KMS-11 (cell line): Measurements from ENCODE around the gene SLC22A4.

Source experiments
- H2AFZ ChIP-seq: fragments of 200-600 bp; sonication (generic); 2 replicates; pipeline ENCODE4 v1.6.1; 2016; ENCODE audit warnings: antibody characterized with exemption, mixed run types, low read depth
- H3K27ac ChIP-seq: fragments of 200-600 bp; sonication (generic); 2 replicates; pipeline ENCODE4 v1.6.1; 2016; ENCODE audit warnings: mild to moderate bottlenecking, mixed run types
- H3K27me3 ChIP-seq: fragments of 200-600 bp; sonication (generic); 2 replicates; pipeline ENCODE4 v1.6.1; 2017; ENCODE audit warnings: mild to moderate bottlenecking, low read depth, mixed run types, moderate library complexity; ENCODE audit not compliant: insufficient read depth
- H3K36me3 ChIP-seq: fragments of 200-600 bp; sonication (generic); 2 replicates; pipeline ENCODE4 v1.6.1; 2017; ENCODE audit warnings: mild to moderate bottlenecking, mixed run types; ENCODE audit not compliant: insufficient read depth
- H3K4me1 ChIP-seq: fragments of 200-600 bp; sonication (generic); 2 replicates; pipeline ENCODE4 v1.6.1; 2016; ENCODE audit warnings: mild to moderate bottlenecking, low read depth, mixed run types; ENCODE audit not compliant: poor library complexity, severe bottlenecking
- H3K4me2 ChIP-seq: fragments of 200-600 bp; sonication (generic); 2 replicates; pipeline ENCODE4 v1.7.0; 2016; ENCODE audit warnings: mild to moderate bottlenecking, mixed run types
- H3K4me3 ChIP-seq: fragments of 200-600 bp; sonication (generic); IDR thresholded peaks from 2 replicates; pipeline ENCODE4 v1.6.1; 2017; ENCODE audit warnings: low read depth, low read length, mixed read lengths; ENCODE audit not compliant: insufficient read depth
- H3K79me2 ChIP-seq: fragments of 200-600 bp; sonication (generic); 2 replicates; pipeline ENCODE4 v1.6.1; 2016; ENCODE audit warnings: low read depth, mixed run types; ENCODE audit not compliant: insufficient read depth
- H3K9ac ChIP-seq: fragments of 200-600 bp; sonication (generic); 2 replicates; pipeline ENCODE4 v1.6.1; 2016; ENCODE audit warnings: mild to moderate bottlenecking, mixed run types
- H4K20me1 ChIP-seq: fragments of 200-600 bp; sonication (generic); 2 replicates; pipeline ENCODE4 v1.6.1; 2016; ENCODE audit warnings: mild to moderate bottlenecking, mixed run types; ENCODE audit not compliant: insufficient read depth
- CTCF ChIP-seq: fragments of 200-600 bp; sonication (generic); conservative IDR thresholded peaks from 2 replicates; pipeline ENCODE4 v1.6.1; 2017; ENCODE audit warnings: low read depth, mild to moderate bottlenecking, antibody characterized with exemption, low read length, moderate library complexity, mixed read lengths

The SLC22A4 gene

GRCh38 chr5:132376694-132377641 lies 82.8 kb downstream of the SLC22A4 start:
- Histone ChIP-seq H3K27ac (no peak overlapping the region), H3K27me3 (no peaks in the 10 kb centered on the region), H3K9ac (no peak overlapping the region), H3K4me2 (no peak overlapping the region), H3K79me2 (no peaks in the 10 kb centered on the region), H3K4me3 (no peak overlapping the region), H2AFZ (no peak overlapping the region), H3K36me3 (no peaks in the 10 kb centered on the region), H4K20me1 (no peaks in the 10 kb centered on the region), H3K4me1 (peaks cover 12% of the 10 kb centered on the region)
- no peak for TF ChIP-seq CTCF

- Histone ChIP-seq H4K20me1 (no peaks in the 10 kb centered on the region), H2AFZ (no peak overlapping the region), H3K27me3 (no peaks in the 10 kb centered on the region), H3K4me2 (no peak overlapping the region), H3K4me1 (peaks cover 4% of the 10 kb centered on the region), H3K9ac (no peak overlapping the region), H3K27ac (no peak overlapping the region), H3K79me2 (no peaks in the 10 kb centered on the region), H3K4me3 (no peak overlapping the region), H3K36me3 (no peaks in the 10 kb centered on the region)
- no peak for TF ChIP-seq CTCF
These were observed 83.5 kb downstream of the SLC22A4 start for GRCh38 chr5:132377738-132378137.

GRCh38 chr5:132378580-132378979 lies 84.4 kb downstream of the SLC22A4 start:
- H3K79me2 ChIP-seq: no peaks in the 10 kb centered on the region
- no peaks in the 10 kb centered on the region for H3K4me1 ChIP-seq
- H4K20me1 ChIP-seq: no peaks in the 10 kb centered on the region
- TF ChIP-seq CTCF: no peak
- no peak overlapping the region for H3K9ac ChIP-seq
- H3K4me3 ChIP-seq: no peak overlapping the region
- no peak overlapping the region for H3K4me2 ChIP-seq
- no peaks in the 10 kb centered on the region for H3K36me3 ChIP-seq
- H2AFZ ChIP-seq: no peak overlapping the region
- no peaks in the 10 kb centered on the region for H3K27me3 ChIP-seq
- no peak overlapping the region for H3K27ac ChIP-seq

GRCh38 chr5:132380047-132380446 lies 85.9 kb downstream of the SLC22A4 start:
- H3K27ac ChIP-seq: no peak overlapping the region
- H3K9ac ChIP-seq: no peak overlapping the region
- no peaks in the 10 kb centered on the region for H3K36me3 ChIP-seq
- no peak for TF ChIP-seq CTCF
- no peaks in the 10 kb centered on the region for H3K79me2 ChIP-seq
- no peak overlapping the region for H3K4me3 ChIP-seq
- H4K20me1 ChIP-seq: no peaks in the 10 kb centered on the region
- H3K4me1 ChIP-seq: peaks cover 2% of the 10 kb centered on the region
- H2AFZ ChIP-seq: no peak overlapping the region
- no peaks in the 10 kb centered on the region for H3K27me3 ChIP-seq
- no peak overlapping the region for H3K4me2 ChIP-seq
